H9 (cell line): Measurements from ENCODE around the gene KRTAP20-4. TPM values are rescaled to one million over a fixed set of nuclear protein-coding genes. Genes with fewer than 3 reads are reported as not detected.

Source experiments
- DNase-seq: peaks from one replicate; pipeline ENCODE4 v3.0.0-alpha.2; 2017
- H2AFZ ChIP-seq: one replicate; pipeline ENCODE4 v1.6.1; 2013; ENCODE audit warnings: mild to moderate bottlenecking, low read length, control low read depth, moderate library complexity
- H2AK5ac ChIP-seq: 2 replicates; pipeline ENCODE4 v1.6.1; 2013; ENCODE audit warnings: low read length, control low read depth, mixed read lengths; ENCODE audit not compliant: insufficient read length
- H2BK120ac ChIP-seq: one replicate; pipeline ENCODE4 v1.6.1; 2013; ENCODE audit warnings: low read depth, mild to moderate bottlenecking, low read length, control low read depth, inconsistent platforms; ENCODE audit not compliant: poor library complexity, severe bottlenecking
- H2BK12ac ChIP-seq: 2 replicates; pipeline ENCODE4 v1.6.1; 2013; ENCODE audit warnings: low read length, control low read depth, mixed read lengths, low read depth; ENCODE audit not compliant: insufficient read length
- H2BK15ac ChIP-seq: 2 replicates; pipeline ENCODE4 v1.6.1; 2013; ENCODE audit warnings: low read depth, low read length, control low read depth
- H2BK20ac ChIP-seq: one replicate; pipeline ENCODE4 v1.6.1; 2013; ENCODE audit warnings: low read depth, mild to moderate bottlenecking, low read length, control low read depth, inconsistent platforms; ENCODE audit not compliant: poor library complexity, severe bottlenecking
- H2BK5ac ChIP-seq: 2 replicates; pipeline ENCODE4 v1.6.1; 2013; ENCODE audit warnings: low read length, control low read depth, mixed read lengths; ENCODE audit not compliant: insufficient read length
- H3K14ac ChIP-seq: 2 replicates; pipeline ENCODE4 v1.6.1; 2013; ENCODE audit warnings: low read length, control low read depth; ENCODE audit not compliant: insufficient read depth
- H3K18ac ChIP-seq: 2 replicates; pipeline ENCODE4 v1.6.1; 2013; ENCODE audit warnings: low read depth, mild to moderate bottlenecking, mixed read lengths, low read length, control low read depth; ENCODE audit not compliant: insufficient read length
- H3K23ac ChIP-seq: 2 replicates; pipeline ENCODE4 v1.6.1; 2013; ENCODE audit warnings: low read length, control low read depth, mixed read lengths, low read depth; ENCODE audit not compliant: insufficient read length
- H3K23me2 ChIP-seq: 2 replicates; pipeline ENCODE4 v1.6.1; 2013; ENCODE audit warnings: low read depth, mild to moderate bottlenecking, mixed read lengths, low read length, control low read depth; ENCODE audit not compliant: insufficient read length, poor library complexity, severe bottlenecking
- H3K27ac ChIP-seq: 2 replicates; pipeline ENCODE4 v1.5.1; 2013; ENCODE audit warnings: low read length, control low read depth, mixed read lengths, low read depth; ENCODE audit not compliant: insufficient read length
- H3K27me3 ChIP-seq: 2 replicates; pipeline ENCODE4 v1.6.1; 2013; ENCODE audit warnings: low read length, control low read depth, inconsistent platforms; ENCODE audit not compliant: insufficient read depth
- H3K4ac ChIP-seq: 2 replicates; pipeline ENCODE4 v1.6.1; 2013; ENCODE audit warnings: low read depth, mild to moderate bottlenecking, control low read depth, inconsistent platforms, low read length, moderate library complexity
- H3K4me1 ChIP-seq: 2 replicates; pipeline ENCODE4 v1.6.1; 2013; ENCODE audit warnings: low read length, control low read depth, inconsistent platforms; ENCODE audit not compliant: insufficient read depth
- H3K4me2 ChIP-seq: 2 replicates; pipeline ENCODE4 v1.6.1; 2013; ENCODE audit warnings: low read length, control low read depth, mixed read lengths; ENCODE audit not compliant: insufficient read length, insufficient read depth
- H3K56ac ChIP-seq: 2 replicates; pipeline ENCODE4 v1.6.1; 2013; ENCODE audit warnings: low read depth, mild to moderate bottlenecking, mixed read lengths, low read length, control low read depth; ENCODE audit not compliant: insufficient read length
- H3K79me1 ChIP-seq: 2 replicates; pipeline ENCODE4 v1.6.1; 2013; ENCODE audit warnings: low read depth, mild to moderate bottlenecking, moderate library complexity, low read length, control low read depth, inconsistent platforms; ENCODE audit not compliant: insufficient read depth, poor library complexity, severe bottlenecking
- H3K79me2 ChIP-seq: 2 replicates; pipeline ENCODE4 v1.6.1; 2013; ENCODE audit warnings: low read length, control low read depth, inconsistent platforms; ENCODE audit not compliant: insufficient read depth
- H3K9ac ChIP-seq: 2 replicates; pipeline ENCODE4 v1.6.1; 2013; ENCODE audit warnings: low read length, control low read depth, mixed read lengths; ENCODE audit not compliant: insufficient read length; ENCODE audit errors: extremely low read depth
- H3K9me3 ChIP-seq: one replicate; pipeline ENCODE4 v1.6.1; 2013; ENCODE audit warnings: low read depth, low read length, inconsistent platforms; ENCODE audit not compliant: control insufficient read depth
- H3T11ph ChIP-seq: one replicate; pipeline ENCODE4 v1.6.1; 2013; ENCODE audit warnings: mild to moderate bottlenecking, low read length, control low read depth, inconsistent platforms
- H4K20me1 ChIP-seq: one replicate; pipeline ENCODE4 v1.6.1; 2013; ENCODE audit not compliant: control insufficient read depth, insufficient read length, insufficient read depth
- H4K5ac ChIP-seq: 2 replicates; pipeline ENCODE4 v1.6.1; 2013; ENCODE audit warnings: low read depth, mild to moderate bottlenecking, mixed read lengths, low read length, control low read depth; ENCODE audit not compliant: insufficient read length
- H4K8ac ChIP-seq: replicated peaks from 2 replicates; pipeline ENCODE4 v1.6.1; 2013; ENCODE audit warnings: low read length, control low read depth, mixed read lengths, low read depth; ENCODE audit not compliant: insufficient read length
- H4K91ac ChIP-seq: 2 replicates; pipeline ENCODE4 v1.6.1; 2013; ENCODE audit warnings: low read depth, mild to moderate bottlenecking, moderate library complexity, mixed read lengths, low read length, control low read depth; ENCODE audit not compliant: insufficient read length
- H3K27ac Mint-ChIP-seq, 3 experiments: 2 replicates in 2 of 3; 3 replicates in 1 of 3; pipeline ENCODE4 v1.8.0; 2020 to 2021; ENCODE audit warnings: mixed read lengths in 3 of 3, mild to moderate bottlenecking in 1 of 3, moderate library complexity in 1 of 3
- H3K27me3 Mint-ChIP-seq: 2 replicates; pipeline ENCODE4 v1.8.0; 2021; ENCODE audit warnings: low read depth, mild to moderate bottlenecking, moderate library complexity, mixed read lengths
- H3K36me3 Mint-ChIP-seq, 3 experiments: 2 replicates in 2 of 3; 3 replicates in 1 of 3; pipeline ENCODE4 v1.8.0; 2020 to 2021; ENCODE audit warnings: low read depth in 3 of 3, mixed read lengths in 3 of 3; ENCODE audit not compliant: insufficient read depth in 1 of 3
- H3K4me1 Mint-ChIP-seq, 2 experiments: 2 replicates each; pipeline ENCODE4 v1.8.0; 2020; ENCODE audit warnings: mixed read lengths in 2 of 2
- H3K4me3 Mint-ChIP-seq, 2 experiments: 2 replicates in 1 of 2; 3 replicates in 1 of 2; pipeline ENCODE4 v1.8.0; 2020 to 2021; ENCODE audit warnings: mild to moderate bottlenecking in 2 of 2, mixed read lengths in 2 of 2, moderate library complexity in 1 of 2
- H3K9me3 Mint-ChIP-seq, 2 experiments: 2 replicates in 1 of 2; 3 replicates in 1 of 2; pipeline ENCODE4 v1.8.0; 2020; ENCODE audit warnings: mild to moderate bottlenecking in 2 of 2, mixed read lengths in 2 of 2, moderate library complexity in 1 of 2
- WGBS: extraction: QIAGEN DNeasy Blood & Tissue Kit; methylation state at CpG from one replicate; pipeline ENCODE4 v1.1.7; 2013; ENCODE audit warnings: missing lambda C conversion rate, low lambda C conversion rate, mixed read lengths; ENCODE audit not compliant: insufficient read length; ENCODE audit errors: extremely low coverage; 5-methylcytosine and 5-hydroxymethylcytosine counted together
- total RNA-seq: library from RNA; stranded (reverse); gene quantifications from 2 replicates; pipeline ENCODE4 v1.2.1, GENCODE V29; 2021
- TF ChIP-seq, protein P1 (sequence below): fragments of 200-600 bp; sonication (generic); conservative IDR thresholded peaks from 3 replicates; pipeline ENCODE4 v1.8.0; 2021; ENCODE audit warnings: antibody characterized with exemption, mild to moderate bottlenecking

KRTAP20-4 gene
- total RNA-seq, 1 experiment from 2014 or later, result not detected

DNA sequence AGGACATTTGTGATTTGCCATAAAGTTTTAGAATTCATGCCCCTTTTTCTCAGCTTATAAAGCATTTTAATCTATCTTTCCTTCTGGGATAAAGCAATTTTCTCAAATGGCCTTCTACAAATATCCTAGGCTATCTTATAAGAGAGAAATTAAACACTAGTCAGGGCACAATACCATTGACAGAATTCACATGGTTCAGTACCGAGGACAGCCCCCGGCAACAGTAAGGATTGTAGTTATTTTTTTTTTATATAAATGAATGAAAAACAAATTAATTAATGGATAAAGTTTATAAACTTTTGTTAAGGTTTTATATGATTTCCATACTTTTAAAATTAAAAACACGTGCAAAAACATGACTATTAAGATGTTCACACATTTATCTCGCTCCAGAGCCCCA is 7.7 kb downstream of the KRTAP20-4 start:
- no peak overlapping the region for H2BK15ac ChIP-seq
- no peak overlapping the region for H3K56ac ChIP-seq
- H3K23me2 ChIP-seq, result no peaks in the 10 kb centered on the region
- H3K9me3 Mint-ChIP-seq, result peaks cover 15 to 52% of the 10 kb centered on the region in 2 experiments
- no peak overlapping the region for H2BK5ac ChIP-seq
- H3K27me3 ChIP-seq, result no peaks in the 10 kb centered on the region
- peaks cover 6 to 38% (median 16%) of the 10 kb centered on the region in 3 experiments for H3K36me3 Mint-ChIP-seq
- H3K27me3 Mint-ChIP-seq, result peaks cover 6% of the 10 kb centered on the region
- H3K4me1 ChIP-seq, result 0 out of 2 replicates have a peak, but pooled peaks cover 3% of the 10 kb centered on the region
- no peak overlapping the region for H3K4me3 Mint-ChIP-seq
- no peak overlapping the region for H4K8ac ChIP-seq
- no peak overlapping the region for H3K18ac ChIP-seq
- H3K9me3 ChIP-seq, result no peaks in the 10 kb centered on the region
- no peak overlapping the region for H3K23ac ChIP-seq
- H2BK120ac ChIP-seq, result no peak overlapping the region
- no peak overlapping the region for H3K4ac ChIP-seq
- no peak overlapping the region for H3K4me2 ChIP-seq
- no peaks in the 10 kb centered on the region for H4K20me1 ChIP-seq
- H2BK20ac ChIP-seq, result no peak overlapping the region
- no peak overlapping the region for H4K91ac ChIP-seq
- no peaks in the 10 kb centered on the region for H3K79me2 ChIP-seq
- no peak overlapping the region for H3K27ac ChIP-seq
- no peak overlapping the region for H4K5ac ChIP-seq
- H2BK12ac ChIP-seq, result no peak overlapping the region
- no peak overlapping the region for H3T11ph ChIP-seq
- TF ChIP-seq, protein P1, sequence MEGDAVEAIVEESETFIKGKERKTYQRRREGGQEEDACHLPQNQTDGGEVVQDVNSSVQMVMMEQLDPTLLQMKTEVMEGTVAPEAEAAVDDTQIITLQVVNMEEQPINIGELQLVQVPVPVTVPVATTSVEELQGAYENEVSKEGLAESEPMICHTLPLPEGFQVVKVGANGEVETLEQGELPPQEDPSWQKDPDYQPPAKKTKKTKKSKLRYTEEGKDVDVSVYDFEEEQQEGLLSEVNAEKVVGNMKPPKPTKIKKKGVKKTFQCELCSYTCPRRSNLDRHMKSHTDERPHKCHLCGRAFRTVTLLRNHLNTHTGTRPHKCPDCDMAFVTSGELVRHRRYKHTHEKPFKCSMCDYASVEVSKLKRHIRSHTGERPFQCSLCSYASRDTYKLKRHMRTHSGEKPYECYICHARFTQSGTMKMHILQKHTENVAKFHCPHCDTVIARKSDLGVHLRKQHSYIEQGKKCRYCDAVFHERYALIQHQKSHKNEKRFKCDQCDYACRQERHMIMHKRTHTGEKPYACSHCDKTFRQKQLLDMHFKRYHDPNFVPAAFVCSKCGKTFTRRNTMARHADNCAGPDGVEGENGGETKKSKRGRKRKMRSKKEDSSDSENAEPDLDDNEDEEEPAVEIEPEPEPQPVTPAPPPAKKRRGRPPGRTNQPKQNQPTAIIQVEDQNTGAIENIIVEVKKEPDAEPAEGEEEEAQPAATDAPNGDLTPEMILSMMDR, result no peak
- no peak overlapping the region for H2AK5ac ChIP-seq
- no peak overlapping the region for H3K27ac Mint-ChIP-seq
- no peaks in the 10 kb centered on the region for H3K79me1 ChIP-seq
- H3K4me1 Mint-ChIP-seq, result no peaks in the 10 kb centered on the region
- no CpG with 5 or more reads among the region's 4 CpGs for WGBS
- no peak overlapping the region for H2AFZ ChIP-seq
- no peak overlapping the region for H3K9ac ChIP-seq
- no peak for DNase-seq
- H3K14ac ChIP-seq, result no peak overlapping the region
